Osteocyte (in vitro differentiated cells): ENCODE results near the gene NAALADL2. TPM values are rescaled to one million over a fixed set of nuclear protein-coding genes. Genes with fewer than 3 reads are reported as not detected.

Experiments used
- DNase-seq: peaks from one replicate; pipeline ENCODE4 v3.0.0; 2021; ENCODE audit warnings: mixed read lengths; ENCODE audit not compliant: unreplicated experiment; ENCODE audit errors: extremely low spot score
- H3K27ac Mint-ChIP-seq: one replicate; pipeline ENCODE4 v1.8.0; 2021; ENCODE audit warnings: mild to moderate bottlenecking, mixed read lengths; ENCODE audit not compliant: unreplicated experiment
- H3K27me3 Mint-ChIP-seq: one replicate; pipeline ENCODE4 v1.8.0; 2021; ENCODE audit warnings: mixed read lengths; ENCODE audit not compliant: unreplicated experiment
- H3K36me3 Mint-ChIP-seq: one replicate; pipeline ENCODE4 v1.8.0; 2021; ENCODE audit warnings: mixed read lengths; ENCODE audit not compliant: unreplicated experiment
- H3K4me1 Mint-ChIP-seq: one replicate; pipeline ENCODE4 v1.8.0; 2021; ENCODE audit warnings: mixed read lengths; ENCODE audit not compliant: unreplicated experiment
- H3K4me3 Mint-ChIP-seq: one replicate; pipeline ENCODE4 v1.8.0; 2021; ENCODE audit warnings: mild to moderate bottlenecking, moderate library complexity, mixed read lengths; ENCODE audit not compliant: unreplicated experiment
- H3K9me3 Mint-ChIP-seq: one replicate; pipeline ENCODE4 v1.8.0; 2021; ENCODE audit warnings: mixed read lengths; ENCODE audit not compliant: unreplicated experiment
- total RNA-seq: library from RNA; stranded (reverse); gene quantifications from 2 replicates; pipeline ENCODE4 v1.2.1, GENCODE V29; 2021
- TF ChIP-seq, protein P1 (sequence below): fragments of 200-600 bp; sonication (generic); IDR thresholded peaks from 2 replicates; pipeline ENCODE4 v1.5.0; 2021; ENCODE audit warnings: antibody characterized with exemption, mild to moderate bottlenecking, moderate library complexity

The NAALADL2 gene
- total RNA-seq, 1 donor from 2014 or later = 16.1 TPM

DNA sequence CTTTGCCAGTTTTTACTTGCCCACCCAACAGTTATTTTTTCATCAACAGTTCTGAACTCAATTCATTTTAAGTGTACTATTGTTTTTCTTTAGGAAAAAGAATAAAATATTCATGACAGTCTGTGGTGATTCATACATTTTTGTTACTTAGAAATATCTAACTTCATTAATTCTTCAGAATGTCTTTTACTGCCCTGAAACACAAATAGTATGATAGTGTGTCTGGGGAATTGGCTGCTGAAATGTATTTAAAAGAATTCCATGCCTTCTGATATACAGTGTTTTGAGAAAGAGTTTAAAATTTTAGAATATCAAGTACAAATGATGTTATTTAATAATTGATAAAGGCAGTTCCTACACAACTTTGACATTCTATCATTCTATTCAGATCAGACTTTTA, 854.1 kb downstream of the NAALADL2 start:
- H3K27me3 Mint-ChIP-seq = no peaks in the 10 kb centered on the region
- no peak overlapping the region for H3K4me3 Mint-ChIP-seq
- no peak for DNase-seq
- TF ChIP-seq, protein P1, sequence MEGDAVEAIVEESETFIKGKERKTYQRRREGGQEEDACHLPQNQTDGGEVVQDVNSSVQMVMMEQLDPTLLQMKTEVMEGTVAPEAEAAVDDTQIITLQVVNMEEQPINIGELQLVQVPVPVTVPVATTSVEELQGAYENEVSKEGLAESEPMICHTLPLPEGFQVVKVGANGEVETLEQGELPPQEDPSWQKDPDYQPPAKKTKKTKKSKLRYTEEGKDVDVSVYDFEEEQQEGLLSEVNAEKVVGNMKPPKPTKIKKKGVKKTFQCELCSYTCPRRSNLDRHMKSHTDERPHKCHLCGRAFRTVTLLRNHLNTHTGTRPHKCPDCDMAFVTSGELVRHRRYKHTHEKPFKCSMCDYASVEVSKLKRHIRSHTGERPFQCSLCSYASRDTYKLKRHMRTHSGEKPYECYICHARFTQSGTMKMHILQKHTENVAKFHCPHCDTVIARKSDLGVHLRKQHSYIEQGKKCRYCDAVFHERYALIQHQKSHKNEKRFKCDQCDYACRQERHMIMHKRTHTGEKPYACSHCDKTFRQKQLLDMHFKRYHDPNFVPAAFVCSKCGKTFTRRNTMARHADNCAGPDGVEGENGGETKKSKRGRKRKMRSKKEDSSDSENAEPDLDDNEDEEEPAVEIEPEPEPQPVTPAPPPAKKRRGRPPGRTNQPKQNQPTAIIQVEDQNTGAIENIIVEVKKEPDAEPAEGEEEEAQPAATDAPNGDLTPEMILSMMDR = no peak
- H3K36me3 Mint-ChIP-seq = no peaks in the 10 kb centered on the region
- H3K27ac Mint-ChIP-seq = peak overlapping the region; percentile 35
- peaks cover 36% of the 10 kb centered on the region for H3K4me1 Mint-ChIP-seq
- no peaks in the 10 kb centered on the region for H3K9me3 Mint-ChIP-seq

DNA sequence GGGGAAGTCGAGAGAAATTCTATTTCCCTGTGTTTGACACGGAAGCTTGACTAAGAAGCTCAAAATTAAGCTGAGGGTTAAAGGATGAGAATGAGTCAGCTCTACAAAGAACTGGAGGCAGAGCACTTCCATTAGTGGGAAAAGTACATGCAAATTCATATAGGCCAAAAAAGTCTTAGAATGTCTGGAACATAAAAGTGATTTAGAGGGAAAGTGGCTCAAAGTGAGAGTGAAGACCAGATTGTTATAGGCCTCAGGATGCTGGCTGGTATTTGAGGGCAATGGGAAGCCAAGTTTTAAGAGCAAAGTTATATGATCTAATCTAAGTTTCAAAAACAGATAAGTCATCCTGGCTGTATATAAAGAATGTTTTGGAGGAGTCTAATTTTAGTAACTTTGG, 857.3 kb downstream of the NAALADL2 start:
- Mint-ChIP-seq H3K4me3 (no peak overlapping the region), H3K4me1 (peaks cover 26% of the 10 kb centered on the region), H3K27me3 (no peaks in the 10 kb centered on the region), H3K27ac (peak overlapping the region; percentile 20), H3K9me3 (no peaks in the 10 kb centered on the region), H3K36me3 (no peaks in the 10 kb centered on the region)
- TF ChIP-seq, protein P1 = no peak
- no peak for DNase-seq

DNA sequence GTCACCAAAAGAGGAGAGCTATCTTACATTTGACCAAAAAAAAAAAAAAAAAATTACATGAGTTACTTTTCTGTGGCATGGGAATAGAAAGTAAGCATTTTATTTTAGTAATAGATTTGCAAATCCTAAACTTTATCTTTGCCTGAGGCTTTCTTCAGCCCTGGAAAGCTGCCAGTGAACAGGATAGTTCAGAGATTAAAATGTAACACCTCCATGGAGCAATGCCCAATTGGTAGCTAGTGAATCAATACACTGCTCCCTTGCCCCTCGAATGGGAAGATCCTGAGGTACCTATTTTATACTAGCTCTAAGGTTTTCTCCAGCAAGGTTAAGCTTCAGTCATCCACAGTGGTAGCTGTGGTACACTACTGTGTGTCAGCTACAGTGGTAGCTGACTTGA, 867.1 kb downstream of the NAALADL2 start:
- Mint-ChIP-seq H3K27me3 (no peaks in the 10 kb centered on the region), H3K4me1 (peaks cover 4% of the 10 kb centered on the region), H3K27ac (no peak overlapping the region), H3K4me3 (no peak overlapping the region), H3K9me3 (no peaks in the 10 kb centered on the region), H3K36me3 (no peaks in the 10 kb centered on the region)
- TF ChIP-seq, protein P1 = no peak
- no peak for DNase-seq

DNA sequence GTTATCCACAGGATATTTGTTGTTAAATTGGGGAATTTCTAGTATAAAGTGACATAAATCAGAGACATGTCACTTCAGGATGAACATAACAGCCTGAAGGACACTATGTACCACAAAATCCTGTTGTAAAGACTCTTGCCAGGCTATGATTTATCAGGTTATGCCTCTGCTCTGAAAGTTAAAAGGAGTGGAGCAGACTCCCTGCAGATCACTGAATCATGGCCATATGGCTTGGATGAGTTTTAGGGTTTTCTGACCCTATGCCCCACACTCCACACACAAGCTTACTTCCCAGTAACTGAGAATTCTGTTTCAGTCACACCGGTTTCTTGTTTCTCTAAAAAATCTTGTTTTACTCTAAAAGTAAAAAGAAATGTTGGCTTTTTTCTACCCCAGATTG, 869.4 kb downstream of the NAALADL2 start:
- TF ChIP-seq, protein P1 = no peak
- Mint-ChIP-seq H3K27me3 (no peaks in the 10 kb centered on the region), H3K27ac (no peak overlapping the region), H3K9me3 (no peaks in the 10 kb centered on the region), H3K4me3 (no peak overlapping the region), H3K4me1 (peaks cover 4% of the 10 kb centered on the region), H3K36me3 (no peaks in the 10 kb centered on the region)
- DNase-seq = no peak

DNA sequence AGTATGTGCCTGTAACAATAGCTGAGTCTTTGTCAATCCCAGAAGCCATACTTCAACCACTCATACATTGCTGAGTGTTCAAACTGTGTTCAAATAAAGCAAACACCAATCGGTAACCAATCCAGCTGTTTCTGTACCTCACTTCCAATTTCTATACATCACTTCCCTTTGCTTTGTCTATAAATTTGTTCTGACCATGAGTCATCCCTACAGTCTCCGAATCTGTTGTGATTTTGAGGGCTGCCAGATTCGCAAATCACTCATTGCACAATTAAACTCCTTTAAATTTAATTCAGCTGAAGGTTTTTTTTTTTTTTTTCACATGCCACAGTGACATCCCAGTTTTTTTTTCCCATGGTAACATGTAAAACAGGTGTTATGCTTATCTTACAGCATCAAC, 870.3 kb downstream of the NAALADL2 start:
- H3K4me3 Mint-ChIP-seq = no peak overlapping the region
- TF ChIP-seq, protein P1 = no peak
- no peaks in the 10 kb centered on the region for H3K9me3 Mint-ChIP-seq
- H3K4me1 Mint-ChIP-seq = peaks cover 4% of the 10 kb centered on the region
- H3K27me3 Mint-ChIP-seq = no peaks in the 10 kb centered on the region
- no peaks in the 10 kb centered on the region for H3K36me3 Mint-ChIP-seq
- no peak overlapping the region for H3K27ac Mint-ChIP-seq
- DNase-seq = no peak
